ENCODE data around the gene PRKCG. TPM values are rescaled to one million over a fixed set of nuclear protein-coding genes. Genes with fewer than 3 reads are reported as not detected.

The PRKCG gene
- total RNA-seq, 1 experiment from 2014 or later, result 2.8 TPM

DNA sequence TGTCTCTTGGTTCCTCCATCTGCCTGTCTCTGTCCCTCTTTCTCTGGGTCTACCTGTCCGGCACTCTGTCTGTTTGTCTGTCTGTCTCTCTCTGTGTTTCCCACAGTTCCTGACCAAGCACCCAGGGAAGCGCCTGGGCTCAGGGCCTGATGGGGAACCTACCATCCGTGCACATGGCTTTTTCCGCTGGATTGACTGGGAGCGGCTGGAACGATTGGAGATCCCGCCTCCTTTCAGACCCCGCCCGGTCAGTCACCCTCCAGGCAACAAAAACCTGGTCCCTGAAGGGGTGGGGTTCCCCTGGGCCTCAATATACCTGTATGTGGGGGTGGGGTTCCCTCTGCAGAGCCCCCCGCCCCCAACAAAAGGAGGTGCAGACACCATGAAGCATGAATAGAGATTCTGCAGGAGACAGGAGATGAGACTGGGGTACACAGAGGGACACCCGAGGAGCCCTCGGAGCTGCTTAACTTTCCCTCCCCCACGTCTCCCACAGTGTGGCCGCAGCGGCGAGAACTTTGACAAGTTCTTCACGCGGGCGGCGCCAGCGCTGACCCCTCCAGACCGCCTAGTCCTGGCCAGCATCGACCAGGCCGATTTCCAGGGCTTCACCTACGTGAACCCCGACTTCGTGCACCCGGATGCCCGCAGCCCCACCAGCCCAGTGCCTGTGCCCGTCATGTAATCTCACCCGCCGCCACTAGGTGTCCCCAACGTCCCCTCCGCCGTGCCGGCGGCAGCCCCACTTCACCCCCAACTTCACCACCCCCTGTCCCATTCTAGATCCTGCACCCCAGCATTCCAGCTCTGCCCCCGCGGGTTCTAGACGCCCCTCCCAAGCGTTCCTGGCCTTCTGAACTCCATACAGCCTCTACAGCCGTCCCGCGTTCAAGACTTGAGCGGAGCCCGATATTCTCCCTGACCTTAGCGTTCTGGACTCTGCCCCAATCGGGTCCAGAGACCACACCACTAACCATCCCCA, 24.5 kb downstream of the PRKCG start:
- ATAC-seq (peak; percentile 82), DNase-seq (ENCODE audit: low read depth, low spot score) (no peak)
- H4K20me1 ChIP-seq (ENCODE audit: insufficient read depth), result no peaks in the 10 kb centered on the region
- H3K4me3 ChIP-seq (replicated peaks in 1 of 2; ENCODE audit: low read depth in 1 of 2, low read length in 2 of 2), result no peak overlapping the region
- CTCF ChIA-PET, result no interaction called here
- intact Hi-C loops (cut with micrococcal nuclease), result loop anchor here (5.0 kb wide), 1 partner anchor 116 kb away; no protein-coding TSS in a partner anchor
- RAD21 ChIA-PET (ENCODE audit: low non-redundant PET in 1 of 2, low total read pairs in 2 of 2, uncharacterized antibody in 2 of 2, unreplicated experiment in 2 of 2), result no interaction called here
- POLR2A ChIA-PET, result no interaction called here
- peak overlapping the region; percentile 36 for H3K4me2 ChIP-seq (ENCODE audit: low read length)
- no peaks in the 10 kb centered on the region for H3K9me3 ChIP-seq (ENCODE audit: control insufficient read depth in 1 of 2, insufficient read depth in 1 of 2, low read depth in 1 of 2, low read length in 2 of 2)
- no peaks in the 10 kb centered on the region for H3K36me3 ChIP-seq (ENCODE audit: control insufficient read depth in 1 of 2, insufficient read depth in 2 of 2, low read length in 2 of 2)
- H3K79me2 ChIP-seq (ENCODE audit: insufficient read depth, low read length), result no peaks in the 10 kb centered on the region
- H3K4me1 ChIP-seq (ENCODE audit: control insufficient read depth in 1 of 2, insufficient read depth in 2 of 2, low read length in 2 of 2), result peaks cover 0 to 12% of the 10 kb centered on the region in 2 experiments; a peak in 2 of 4 replicates
- no peaks in the 10 kb centered on the region for H3K9me2 ChIP-seq (ENCODE audit: insufficient read depth)
- no TSS peak for BruUV-seq (replicated peaks)
- H2AFZ ChIP-seq (ENCODE audit: low read depth, low read length, poor library complexity, severe bottlenecking), result peak overlapping the region; percentile 74
- H3K27ac ChIP-seq (ENCODE audit: low read depth, low read length), result no peak overlapping the region
- H3K9ac ChIP-seq (ENCODE audit: low read length), result no peak overlapping the region
- peaks cover 14% of the 10 kb centered on the region; the same call in 1 of the 2 replicates for H3K27me3 ChIP-seq (ENCODE audit: insufficient read depth, low read length)
- TF ChIP-seq CEBPB (IDR thresholded peaks at IDR 0.05; ENCODE audit: low read depth) (no peak), SIN3A (IDR thresholded peaks at IDR 0.05; ENCODE audit: low read depth) (no peak), SP1 (IDR thresholded peaks at IDR 0.05; ENCODE audit: low read depth) (no peak), ZNF274 (IDR thresholded peaks at IDR 0.05; ENCODE audit: low read depth, low read length) (no peak), RAD21 (IDR thresholded peaks at IDR 0.05; ENCODE audit: low read depth) (peak; percentile 75)
- TF ChIP-seq, protein P1, sequence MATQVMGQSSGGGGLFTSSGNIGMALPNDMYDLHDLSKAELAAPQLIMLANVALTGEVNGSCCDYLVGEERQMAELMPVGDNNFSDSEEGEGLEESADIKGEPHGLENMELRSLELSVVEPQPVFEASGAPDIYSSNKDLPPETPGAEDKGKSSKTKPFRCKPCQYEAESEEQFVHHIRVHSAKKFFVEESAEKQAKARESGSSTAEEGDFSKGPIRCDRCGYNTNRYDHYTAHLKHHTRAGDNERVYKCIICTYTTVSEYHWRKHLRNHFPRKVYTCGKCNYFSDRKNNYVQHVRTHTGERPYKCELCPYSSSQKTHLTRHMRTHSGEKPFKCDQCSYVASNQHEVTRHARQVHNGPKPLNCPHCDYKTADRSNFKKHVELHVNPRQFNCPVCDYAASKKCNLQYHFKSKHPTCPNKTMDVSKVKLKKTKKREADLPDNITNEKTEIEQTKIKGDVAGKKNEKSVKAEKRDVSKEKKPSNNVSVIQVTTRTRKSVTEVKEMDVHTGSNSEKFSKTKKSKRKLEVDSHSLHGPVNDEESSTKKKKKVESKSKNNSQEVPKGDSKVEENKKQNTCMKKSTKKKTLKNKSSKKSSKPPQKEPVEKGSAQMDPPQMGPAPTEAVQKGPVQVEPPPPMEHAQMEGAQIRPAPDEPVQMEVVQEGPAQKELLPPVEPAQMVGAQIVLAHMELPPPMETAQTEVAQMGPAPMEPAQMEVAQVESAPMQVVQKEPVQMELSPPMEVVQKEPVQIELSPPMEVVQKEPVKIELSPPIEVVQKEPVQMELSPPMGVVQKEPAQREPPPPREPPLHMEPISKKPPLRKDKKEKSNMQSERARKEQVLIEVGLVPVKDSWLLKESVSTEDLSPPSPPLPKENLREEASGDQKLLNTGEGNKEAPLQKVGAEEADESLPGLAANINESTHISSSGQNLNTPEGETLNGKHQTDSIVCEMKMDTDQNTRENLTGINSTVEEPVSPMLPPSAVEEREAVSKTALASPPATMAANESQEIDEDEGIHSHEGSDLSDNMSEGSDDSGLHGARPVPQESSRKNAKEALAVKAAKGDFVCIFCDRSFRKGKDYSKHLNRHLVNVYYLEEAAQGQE (IDR thresholded peaks at IDR 0.05; ENCODE audit: low read depth), result no peak
- TF ChIP-seq, protein P2, sequence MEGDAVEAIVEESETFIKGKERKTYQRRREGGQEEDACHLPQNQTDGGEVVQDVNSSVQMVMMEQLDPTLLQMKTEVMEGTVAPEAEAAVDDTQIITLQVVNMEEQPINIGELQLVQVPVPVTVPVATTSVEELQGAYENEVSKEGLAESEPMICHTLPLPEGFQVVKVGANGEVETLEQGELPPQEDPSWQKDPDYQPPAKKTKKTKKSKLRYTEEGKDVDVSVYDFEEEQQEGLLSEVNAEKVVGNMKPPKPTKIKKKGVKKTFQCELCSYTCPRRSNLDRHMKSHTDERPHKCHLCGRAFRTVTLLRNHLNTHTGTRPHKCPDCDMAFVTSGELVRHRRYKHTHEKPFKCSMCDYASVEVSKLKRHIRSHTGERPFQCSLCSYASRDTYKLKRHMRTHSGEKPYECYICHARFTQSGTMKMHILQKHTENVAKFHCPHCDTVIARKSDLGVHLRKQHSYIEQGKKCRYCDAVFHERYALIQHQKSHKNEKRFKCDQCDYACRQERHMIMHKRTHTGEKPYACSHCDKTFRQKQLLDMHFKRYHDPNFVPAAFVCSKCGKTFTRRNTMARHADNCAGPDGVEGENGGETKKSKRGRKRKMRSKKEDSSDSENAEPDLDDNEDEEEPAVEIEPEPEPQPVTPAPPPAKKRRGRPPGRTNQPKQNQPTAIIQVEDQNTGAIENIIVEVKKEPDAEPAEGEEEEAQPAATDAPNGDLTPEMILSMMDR (IDR thresholded peaks at IDR 0.05 in 2 of 3, conservative IDR thresholded peaks at IDR 0.05 in 1 of 3; ENCODE audit: borderline replicate concordance in 1 of 3, insufficient read depth in 1 of 3, low read depth in 2 of 3, low read length in 2 of 3), result peak; percentile 60 to 84 (median 83); a peak in 5 of 6 replicates
